IPS-NIHi7 (cell line): ENCODE results near the gene BICDL2.

Experiments used
- DNase-seq: peaks from one replicate; pipeline ENCODE4 v3.0.0; 2012; ENCODE audit warnings: mixed read lengths; ENCODE audit errors: extremely low spot score

BICDL2 gene

DNA sequence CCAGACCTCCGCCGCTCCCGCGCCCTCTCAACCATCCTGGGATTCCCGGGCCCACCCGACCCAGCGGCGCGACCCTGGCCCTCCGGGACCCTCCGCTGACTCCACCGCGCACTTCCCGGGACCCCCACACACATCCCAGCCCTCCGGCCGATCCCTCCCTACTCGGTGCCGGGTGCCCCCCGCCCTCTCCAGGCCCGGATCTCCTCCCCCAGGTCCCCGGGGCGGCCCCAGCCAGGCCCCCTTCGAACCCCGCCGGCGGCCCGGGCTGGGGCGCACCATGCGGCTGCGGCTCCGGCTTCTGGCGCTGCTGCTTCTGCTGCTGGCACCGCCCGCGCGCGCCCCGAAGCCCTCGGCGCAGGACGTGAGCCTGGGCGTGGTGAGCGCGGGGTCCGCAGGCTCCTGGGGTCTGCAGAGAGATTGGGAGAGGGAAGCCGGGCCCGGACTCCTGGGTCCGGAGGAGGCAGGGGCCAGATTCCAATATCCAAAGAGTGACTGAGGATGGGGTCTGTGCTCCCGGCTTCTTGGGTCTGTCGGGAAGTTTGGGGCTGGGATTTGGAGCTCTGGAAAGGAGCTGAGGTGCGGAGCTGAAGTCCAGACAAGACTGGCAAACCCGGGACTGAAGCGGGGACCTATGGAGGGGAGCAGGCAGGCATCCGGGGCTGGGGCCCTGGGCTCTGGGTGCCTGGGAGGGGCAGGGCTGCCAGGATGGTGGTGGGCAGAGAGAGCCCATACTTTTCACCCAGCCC, 10.1 kb upstream of the BICDL2 start:
- peak; percentile 42 for DNase-seq

DNA sequence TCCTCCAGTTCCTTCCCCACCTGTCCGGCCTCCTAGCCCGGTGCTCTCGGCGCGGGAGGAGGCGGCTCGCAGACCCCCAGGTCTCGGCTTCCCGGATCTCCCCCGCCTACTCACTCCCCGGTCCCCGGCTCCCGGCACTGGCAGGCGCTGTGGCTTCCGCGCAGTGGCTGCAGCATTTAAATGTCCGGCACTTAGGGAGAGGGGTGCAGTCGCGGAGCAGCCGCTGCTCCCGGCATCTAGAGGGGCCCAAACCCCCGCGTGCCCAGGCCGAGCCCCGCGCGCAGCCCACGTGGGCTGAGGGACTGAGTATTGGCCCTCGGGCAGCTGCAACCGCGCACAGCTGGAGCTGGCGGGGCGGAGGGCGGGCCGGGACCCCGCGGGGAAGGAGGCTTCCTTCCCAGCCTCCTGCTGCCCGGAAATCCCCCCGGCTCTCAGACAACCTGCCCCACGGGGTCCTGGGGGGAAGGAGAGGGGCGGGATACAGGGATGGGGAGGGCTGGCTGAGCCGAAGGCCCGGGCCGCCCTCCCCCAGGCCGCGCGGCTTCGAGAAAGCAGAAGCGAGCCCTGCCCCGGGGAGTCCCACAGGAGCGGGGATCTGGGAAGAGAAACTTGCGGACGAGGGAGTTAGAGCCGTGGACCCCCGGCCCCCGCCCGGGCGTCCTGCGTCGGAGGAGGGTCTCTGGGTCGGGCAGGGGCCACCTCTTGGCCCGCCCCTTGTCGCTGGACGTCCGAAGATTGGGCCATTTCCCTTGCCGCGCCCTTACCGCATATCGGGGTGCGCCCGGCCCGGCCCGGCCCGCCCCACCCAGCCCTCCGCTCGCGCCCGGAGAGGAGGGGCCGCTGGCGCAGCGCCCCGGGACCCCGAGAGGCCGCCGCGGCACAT, 9.3 kb upstream of the BICDL2 start, which contains the start of gene MMP25:
MMP25 (plus strand) TSS at position 804 of the 883 bp plus-strand sequence. CDS start 357 bp downstream, outside the sequence.
- DNase-seq = peak; percentile 60

DNA sequence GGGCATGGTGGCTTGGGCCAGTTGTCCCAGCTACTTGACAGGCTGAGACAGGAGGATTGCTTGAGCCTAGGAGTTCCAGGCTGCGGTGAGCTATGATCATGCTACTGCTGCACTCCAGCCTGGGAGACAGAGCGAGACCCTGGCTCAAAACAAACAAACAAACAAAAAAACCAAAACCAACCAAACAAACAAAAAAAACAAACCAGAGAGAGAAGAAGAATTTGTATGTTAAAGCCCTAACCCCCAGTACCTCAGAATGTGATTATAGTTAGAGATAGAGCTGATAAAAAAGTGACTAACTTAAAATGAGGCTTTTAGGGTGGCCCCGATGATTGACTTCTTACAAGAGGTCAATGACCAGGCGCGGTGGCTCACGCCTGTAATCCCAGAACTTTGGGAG, 8.0 kb upstream of the BICDL2 start:
- no peak for DNase-seq

DNA sequence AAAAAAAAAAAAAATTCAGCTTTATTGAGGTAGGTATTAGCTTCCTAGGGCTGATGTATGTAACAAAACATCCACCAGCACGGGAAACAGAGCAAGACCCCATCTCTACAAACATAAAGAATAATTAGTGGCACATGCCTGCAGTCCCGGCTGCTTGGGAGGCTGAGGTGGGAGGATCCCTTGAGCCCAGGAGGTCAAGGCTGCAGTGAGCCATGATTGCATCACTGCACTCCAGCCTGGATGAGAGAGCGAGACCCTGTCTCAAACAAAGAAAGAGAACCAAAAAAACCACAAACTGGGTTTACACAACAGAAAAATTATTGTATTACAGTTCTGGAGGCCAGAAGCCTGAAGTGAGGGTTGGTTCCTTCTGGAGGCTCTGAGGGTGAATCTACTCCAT, 5.6 kb upstream of the BICDL2 start:
- DNase-seq = no peak

- peak; percentile 10 for DNase-seq
Measured at GRCh38 chr16:3038896-3039295, 2.2 kb upstream of the BICDL2 start.

DNA sequence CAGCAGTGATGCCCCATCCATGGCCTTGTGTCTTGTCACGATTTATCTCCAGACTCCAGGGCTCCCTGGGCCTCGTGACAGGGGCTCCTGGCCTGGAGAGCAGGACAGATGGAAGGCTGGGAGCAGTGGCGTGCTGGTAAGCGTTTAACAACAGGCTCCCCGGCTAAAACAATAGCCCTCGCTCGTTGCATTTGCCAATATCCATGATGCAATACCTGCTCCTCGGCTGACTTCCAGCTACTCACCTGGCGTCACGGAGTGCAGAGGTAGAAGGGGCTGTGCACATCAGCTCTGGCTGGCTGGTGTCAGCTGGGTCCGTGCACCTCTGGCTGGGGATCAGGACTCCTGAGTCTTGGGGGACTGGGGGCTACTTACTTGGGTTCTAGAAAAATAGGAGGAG, 1.5 kb upstream of the BICDL2 start:
- DNase-seq = peak; percentile 55

DNA sequence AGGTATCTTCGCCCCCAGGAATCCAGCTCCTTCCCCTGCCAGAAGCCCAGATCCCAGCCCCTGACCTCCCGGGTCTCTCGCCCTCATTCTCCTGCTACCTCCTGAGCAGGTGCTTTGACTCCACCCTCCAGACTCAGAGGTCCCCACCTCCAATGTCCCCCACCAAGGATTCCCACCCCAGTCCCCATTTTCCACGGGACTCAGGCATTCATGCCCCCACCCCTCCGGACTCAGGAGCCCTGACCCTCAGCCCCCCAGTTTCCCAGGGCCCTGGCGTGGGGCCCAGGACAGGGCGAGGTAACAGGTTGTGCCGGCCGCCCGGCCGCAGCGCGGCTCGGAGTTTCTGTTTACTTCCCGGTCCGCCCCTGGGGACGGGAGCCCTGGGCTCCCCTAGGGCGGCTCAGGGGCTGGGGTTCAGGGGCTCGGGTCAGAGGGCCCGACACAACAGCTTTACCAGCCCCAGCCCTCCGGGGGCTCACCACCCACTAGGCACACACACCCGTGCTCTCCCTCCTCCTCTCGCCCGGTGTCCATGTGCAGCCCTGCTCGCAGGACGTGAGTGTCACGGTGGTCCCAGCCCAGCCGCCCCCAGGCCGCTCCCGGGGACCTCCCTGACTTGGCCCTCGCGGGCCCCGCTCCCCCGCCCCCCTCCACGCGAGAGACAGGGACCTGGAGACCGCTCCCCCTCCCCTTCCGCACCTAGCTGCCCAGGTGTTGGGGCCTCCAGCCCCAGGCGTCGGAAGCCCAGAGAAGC, 595 bp downstream of the BICDL2 start:
- no peak for DNase-seq

DNA sequence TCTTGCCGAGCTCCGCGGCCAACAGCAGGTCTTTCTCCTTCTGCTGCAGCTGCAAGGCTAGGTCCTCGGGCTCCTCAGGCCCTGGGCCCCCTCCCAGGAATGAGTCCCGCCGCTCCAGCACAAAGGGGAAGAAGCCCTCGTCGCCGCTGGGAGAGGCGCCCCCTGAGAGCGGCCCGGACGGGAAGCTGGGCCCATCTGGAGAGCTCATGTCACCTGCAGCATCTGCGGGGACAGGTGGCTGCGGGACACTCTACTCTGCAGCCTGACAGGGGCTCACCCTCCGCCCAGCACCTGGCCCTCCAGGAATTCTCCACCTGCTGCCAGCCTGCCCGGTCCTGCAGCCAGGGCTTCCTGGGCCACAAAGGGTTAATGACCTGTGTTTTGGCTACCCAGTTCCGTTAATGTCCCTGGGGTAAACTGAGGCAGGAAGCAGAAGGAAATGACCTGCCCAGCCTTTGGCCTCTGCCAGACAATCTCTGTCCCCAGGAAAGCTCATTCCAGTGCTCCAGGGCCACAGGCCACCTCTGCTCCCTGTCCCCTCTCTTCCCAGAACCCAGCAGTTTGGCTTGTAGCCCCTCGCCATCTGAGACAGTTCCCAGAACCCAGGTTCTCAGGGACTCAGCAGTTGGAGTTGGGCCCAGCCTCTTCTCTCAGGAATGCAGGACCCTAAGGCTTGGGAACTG, 1.3 kb downstream of the BICDL2 start:
- no peak for DNase-seq

- no peak for DNase-seq
Measured at GRCh38 chr16:3032624-3033023, 4.1 kb downstream of the BICDL2 start.

DNA sequence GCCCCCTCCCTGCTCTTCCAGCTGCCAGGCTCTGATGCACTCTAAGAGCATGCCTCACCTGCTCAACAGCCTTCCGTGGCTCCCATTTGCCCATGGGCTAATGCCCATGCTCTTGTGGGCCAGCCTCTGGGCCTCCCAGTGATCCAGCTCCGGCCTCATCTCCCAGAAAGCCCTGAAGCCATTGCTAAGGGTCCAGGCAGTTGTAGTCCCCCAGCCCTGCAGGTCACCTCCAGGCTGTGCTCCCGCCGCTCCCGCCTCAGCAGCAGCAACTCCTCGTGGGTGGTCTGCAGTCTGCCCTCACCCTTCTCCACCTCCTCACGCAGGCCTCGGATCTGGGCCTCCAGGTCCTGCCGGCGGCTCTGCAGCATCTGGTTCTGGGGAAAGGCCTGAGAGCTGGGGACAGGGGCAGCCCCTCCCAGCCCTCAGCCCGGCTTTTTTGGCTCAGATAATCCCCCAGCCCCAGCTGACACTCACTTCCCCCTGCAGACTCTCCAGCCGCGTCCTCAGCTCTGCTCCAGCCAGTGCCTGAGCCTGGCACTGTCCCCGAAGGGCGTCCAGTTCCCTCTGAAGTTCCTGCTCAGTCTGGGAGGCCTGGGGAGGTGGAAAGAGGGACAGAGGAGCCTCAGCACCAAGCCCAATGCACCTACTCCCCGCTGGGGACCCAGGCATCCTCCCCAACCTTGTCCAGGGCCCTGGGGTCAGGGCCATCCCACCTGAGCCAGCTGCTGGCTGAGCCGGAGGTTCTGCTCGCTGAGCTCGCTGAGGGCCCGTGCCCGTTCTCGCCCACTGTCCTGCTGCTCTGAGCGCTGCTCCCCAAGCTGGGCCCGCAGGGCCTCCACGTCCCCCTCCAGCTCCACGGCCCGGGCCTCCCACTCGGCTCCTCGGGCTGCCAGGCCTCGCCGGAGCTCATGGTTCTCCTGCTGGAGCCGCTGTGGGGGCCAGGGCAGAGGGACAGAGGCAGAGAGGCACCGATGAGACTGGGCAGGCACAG, 6.2 kb downstream of the BICDL2 start:
- no peak for DNase-seq

- DNase-seq = no peak
Measured at GRCh38 chr16:3029491-3030221, 7.1 kb downstream of the BICDL2 start.

GRCh38 chr16:3028716-3029319, 7.9 kb downstream of the BICDL2 start:
- DNase-seq = no peak

DNA sequence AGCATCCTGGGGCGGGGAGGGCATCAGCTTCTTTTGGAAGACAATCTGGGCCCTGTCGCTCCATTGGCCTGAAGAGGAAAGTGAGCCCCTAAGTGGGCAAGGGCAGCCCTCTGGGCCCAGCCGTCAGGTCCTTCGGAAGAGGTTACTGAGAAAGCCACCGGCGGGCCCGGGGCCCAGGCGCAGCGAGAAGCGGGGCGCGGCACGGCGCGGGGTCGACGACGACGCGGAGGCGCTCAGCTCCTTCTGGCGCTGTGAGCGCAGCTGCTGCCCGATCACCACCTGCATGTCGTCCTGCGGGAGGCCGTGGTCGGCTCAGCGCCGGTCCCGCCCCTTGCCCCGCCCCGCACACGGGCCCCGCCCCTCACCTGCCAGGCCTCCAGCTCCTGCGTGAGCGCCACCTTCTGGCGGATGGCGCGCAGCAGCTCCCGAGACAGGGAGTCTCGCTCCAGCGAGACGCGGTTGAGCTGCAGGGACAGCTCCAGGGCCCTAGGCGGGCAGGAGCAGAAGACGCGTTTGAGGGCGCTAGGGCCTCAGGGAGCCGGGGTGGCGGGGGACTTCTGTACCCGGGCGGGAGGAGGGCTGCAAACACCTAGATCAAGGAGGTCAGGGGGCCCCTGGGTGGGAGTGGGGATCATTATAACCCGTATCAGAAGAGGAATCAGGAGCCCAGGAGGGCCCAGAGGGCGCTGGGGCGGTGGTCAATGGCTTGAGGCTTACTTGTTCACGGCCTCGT, 8.6 kb downstream of the BICDL2 start:
- DNase-seq = peak; percentile 86

GRCh38 chr16:3027489-3027795, 9.3 kb downstream of the BICDL2 start:
- DNase-seq = no peak

GRCh38 chr16:3026609-3027488, 9.9 kb downstream of the BICDL2 start:
- no peak for DNase-seq

GRCh38 chr16:3026003-3026378, 10.8 kb downstream of the BICDL2 start:
- no peak for DNase-seq
